ENCODE results near the gene BMPR1A.

The BMPR1A gene

DNA sequence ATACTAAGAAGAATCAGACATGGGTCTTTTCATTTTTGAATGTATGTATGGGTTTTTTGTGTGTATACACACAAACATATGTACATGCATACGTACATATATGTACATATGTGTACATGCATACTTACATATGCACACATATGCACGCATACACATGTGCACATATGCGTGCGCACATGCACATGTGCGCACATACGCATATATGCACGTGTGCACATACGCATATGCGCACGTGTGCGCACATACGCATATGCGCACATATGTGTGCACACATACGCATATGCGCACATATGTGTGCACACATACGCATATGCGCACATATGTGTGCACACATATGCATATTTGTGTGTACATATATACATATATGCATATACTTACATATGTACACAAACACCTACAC is 4.9 kb upstream of the BMPR1A start:
- in situ Hi-C loops (cut with MboI; ENCODE audit: low pct_unique_long_range_greater_than_20kb, low sequenced_read_pairs, unreplicated experiment): no loop called here
- TF ChIP-seq, protein P1, sequence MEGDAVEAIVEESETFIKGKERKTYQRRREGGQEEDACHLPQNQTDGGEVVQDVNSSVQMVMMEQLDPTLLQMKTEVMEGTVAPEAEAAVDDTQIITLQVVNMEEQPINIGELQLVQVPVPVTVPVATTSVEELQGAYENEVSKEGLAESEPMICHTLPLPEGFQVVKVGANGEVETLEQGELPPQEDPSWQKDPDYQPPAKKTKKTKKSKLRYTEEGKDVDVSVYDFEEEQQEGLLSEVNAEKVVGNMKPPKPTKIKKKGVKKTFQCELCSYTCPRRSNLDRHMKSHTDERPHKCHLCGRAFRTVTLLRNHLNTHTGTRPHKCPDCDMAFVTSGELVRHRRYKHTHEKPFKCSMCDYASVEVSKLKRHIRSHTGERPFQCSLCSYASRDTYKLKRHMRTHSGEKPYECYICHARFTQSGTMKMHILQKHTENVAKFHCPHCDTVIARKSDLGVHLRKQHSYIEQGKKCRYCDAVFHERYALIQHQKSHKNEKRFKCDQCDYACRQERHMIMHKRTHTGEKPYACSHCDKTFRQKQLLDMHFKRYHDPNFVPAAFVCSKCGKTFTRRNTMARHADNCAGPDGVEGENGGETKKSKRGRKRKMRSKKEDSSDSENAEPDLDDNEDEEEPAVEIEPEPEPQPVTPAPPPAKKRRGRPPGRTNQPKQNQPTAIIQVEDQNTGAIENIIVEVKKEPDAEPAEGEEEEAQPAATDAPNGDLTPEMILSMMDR (IDR thresholded peaks at IDR 0.05; ENCODE audit: extremely low read depth, insufficient read depth, missing control alignments): no peak
- no peak for DNase-seq (ENCODE audit: low spot score)

DNA sequence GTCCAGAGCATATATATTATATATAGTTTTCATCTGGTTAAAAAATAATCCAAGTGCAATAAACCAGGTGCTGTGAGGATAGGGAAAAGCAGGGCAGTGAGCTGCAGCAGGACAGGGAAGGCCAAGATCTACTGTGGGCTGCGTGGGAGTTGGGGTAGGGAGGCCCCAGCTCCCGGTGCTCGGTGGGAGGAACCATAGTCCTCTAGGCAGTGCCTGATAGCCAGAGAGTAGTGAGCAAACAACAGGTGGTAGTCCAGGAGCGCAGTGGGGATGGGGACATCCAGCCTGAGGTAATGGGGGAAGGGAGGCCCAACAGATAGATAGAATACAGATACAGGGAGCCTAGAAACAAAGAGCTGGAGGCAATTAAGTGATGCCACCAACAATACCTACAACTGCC is 4.1 kb upstream of the BMPR1A start:
- no peak for DNase-seq (ENCODE audit: low spot score)
- TF ChIP-seq, protein P1 (IDR thresholded peaks at IDR 0.05; ENCODE audit: extremely low read depth, insufficient read depth, missing control alignments): no peak
- in situ Hi-C loops (cut with MboI; ENCODE audit: low pct_unique_long_range_greater_than_20kb, low sequenced_read_pairs, unreplicated experiment): no loop called here

DNA sequence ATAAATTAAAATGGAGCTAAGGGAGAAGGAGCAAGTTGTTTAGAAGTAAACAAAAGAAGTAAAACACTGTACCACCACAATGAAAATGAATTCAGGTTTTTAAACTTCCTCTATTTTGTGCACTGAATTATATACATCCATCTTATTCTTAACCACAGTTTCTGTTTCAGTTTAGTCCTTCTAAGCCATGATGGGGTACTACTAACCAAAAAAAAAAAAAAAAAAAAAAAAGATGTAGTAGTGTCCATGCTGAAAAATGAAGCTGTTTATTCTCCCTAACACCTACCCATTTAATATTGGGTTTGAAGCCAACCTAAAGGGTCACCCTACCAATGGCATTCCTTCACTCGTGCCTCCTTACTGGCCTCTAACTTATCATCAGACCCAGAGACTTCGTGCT is 3.4 kb upstream of the BMPR1A start:
- in situ Hi-C loops (cut with MboI; ENCODE audit: low pct_unique_long_range_greater_than_20kb, low sequenced_read_pairs, unreplicated experiment): no loop called here
- DNase-seq (ENCODE audit: low spot score): no peak
- TF ChIP-seq, protein P1 (IDR thresholded peaks at IDR 0.05; ENCODE audit: extremely low read depth, insufficient read depth, missing control alignments): no peak

DNA sequence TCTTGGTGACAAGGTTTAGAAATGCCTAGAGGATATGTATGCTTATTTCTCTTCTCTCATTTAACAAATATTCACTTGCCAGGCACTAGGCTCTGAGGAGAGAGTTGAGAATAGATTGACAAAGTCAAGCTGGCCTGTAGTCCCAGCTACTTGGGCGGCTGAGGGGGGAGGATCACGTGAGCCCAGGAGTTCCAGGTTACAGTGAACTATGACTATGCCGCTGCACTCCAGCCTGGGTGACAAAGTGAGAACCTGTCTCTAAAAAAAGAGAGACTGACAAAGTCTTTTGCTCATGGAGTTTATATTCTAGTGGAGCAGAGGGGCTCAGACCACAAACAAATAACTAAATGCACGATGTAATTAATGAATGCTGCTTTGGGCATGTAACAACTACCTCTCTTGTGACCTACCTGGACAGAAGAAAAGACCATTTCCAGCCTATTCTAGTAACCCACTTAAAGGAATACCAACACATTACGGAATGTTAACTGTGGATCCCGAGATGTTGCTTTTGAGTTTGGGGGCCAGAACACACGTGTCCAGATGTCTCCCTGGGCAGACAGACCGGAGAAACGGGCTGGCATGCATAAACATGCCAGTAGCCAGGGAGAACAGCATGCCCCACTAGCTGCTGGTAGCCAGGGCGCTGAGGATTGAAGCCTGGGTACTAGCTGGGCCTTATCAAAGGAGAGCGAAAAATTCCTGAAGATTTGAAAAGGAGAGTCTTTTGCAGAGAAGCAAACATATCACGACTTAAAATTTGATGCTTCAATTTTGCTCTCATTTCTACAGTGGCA is 2.6 kb upstream of the BMPR1A start:
- in situ Hi-C loops (cut with MboI; ENCODE audit: low pct_unique_long_range_greater_than_20kb, low sequenced_read_pairs, unreplicated experiment): no loop called here
- DNase-seq (ENCODE audit: low spot score): no peak
- TF ChIP-seq, protein P1 (IDR thresholded peaks at IDR 0.05; ENCODE audit: extremely low read depth, insufficient read depth, missing control alignments): no peak

DNA sequence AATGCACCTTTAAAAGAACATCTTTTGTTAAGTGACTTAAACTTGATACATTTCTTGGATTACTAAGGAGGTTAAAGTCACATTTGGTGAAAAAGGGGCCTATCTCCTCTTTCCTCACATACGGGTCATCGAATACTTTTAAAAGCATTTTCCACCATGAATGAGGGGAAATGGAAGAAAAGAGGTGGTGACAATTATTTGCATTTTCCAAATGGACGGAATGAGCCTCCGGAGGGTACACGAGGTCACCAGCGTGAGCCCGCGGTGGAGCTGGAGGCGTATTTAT is 1.0 kb upstream of the BMPR1A start:
- in situ Hi-C loops (cut with MboI; ENCODE audit: low pct_unique_long_range_greater_than_20kb, low sequenced_read_pairs, unreplicated experiment): no loop called here
- DNase-seq (ENCODE audit: low spot score): no peak
- TF ChIP-seq, protein P1 (IDR thresholded peaks at IDR 0.05; ENCODE audit: extremely low read depth, insufficient read depth, missing control alignments): no peak

DNA sequence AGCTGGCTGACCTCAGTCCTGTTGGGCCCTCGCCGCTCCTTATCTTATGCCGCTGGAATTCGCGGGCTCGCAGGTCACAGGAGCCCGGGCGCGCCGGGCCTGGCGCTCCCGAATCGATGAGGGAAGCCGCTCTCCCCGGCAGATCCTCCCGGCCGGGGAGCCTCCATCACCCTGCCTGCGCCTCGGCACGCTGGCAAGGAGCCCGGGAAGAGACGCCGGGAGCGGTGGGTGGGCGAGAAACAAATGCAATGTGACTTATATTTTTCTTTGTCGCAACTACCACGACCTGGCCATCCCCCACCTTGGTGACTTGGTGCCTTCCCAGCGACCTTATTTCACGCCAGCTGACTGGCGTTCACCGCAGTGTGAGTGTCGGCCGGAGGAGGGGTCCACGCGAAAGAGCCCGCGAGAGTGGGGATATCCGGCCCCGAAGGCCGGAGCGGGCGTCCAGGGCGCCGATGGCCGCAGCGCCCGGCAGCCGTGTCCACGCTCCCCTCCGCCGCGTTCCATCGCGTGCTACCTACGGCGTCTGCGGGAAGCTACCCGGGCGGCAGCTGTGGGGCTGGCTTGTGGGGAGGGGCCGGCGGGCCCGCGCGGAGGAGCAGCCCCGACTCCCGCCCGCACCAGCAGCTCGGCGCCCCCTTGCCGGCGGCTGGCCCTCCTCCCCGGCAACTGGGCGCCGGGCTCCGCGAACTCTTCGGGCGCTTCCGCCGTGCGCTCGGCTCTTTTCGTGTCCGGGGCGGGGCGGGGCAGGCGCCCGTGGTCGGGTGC is 494 bp upstream of the BMPR1A start:
- peak; percentile 96 for DNase-seq (ENCODE audit: low spot score)
- in situ Hi-C loops (cut with MboI; ENCODE audit: low pct_unique_long_range_greater_than_20kb, low sequenced_read_pairs, unreplicated experiment): no loop called here
- TF ChIP-seq, protein P1 (IDR thresholded peaks at IDR 0.05; ENCODE audit: extremely low read depth, insufficient read depth, missing control alignments): no peak

All from GM13977 (cell line).